ENCODE measurements around the gene IPO11. TPM values are rescaled to one million over a fixed set of nuclear protein-coding genes. Genes with fewer than 3 reads are reported as not detected.

Gene IPO11
- total RNA-seq, 1 experiment from 2014 or later = 47.1 TPM

- CTCF ChIA-PET = no interaction called here
- BruUV-seq (replicated peaks) = no TSS peak
These were observed 220.7 kb downstream of the IPO11 start for GRCh38 chr5:62633243-62633642.

GRCh38 chr5:62640446-62640845 lies 227.9 kb downstream of the IPO11 start:
- H3K27me3 ChIP-seq (ENCODE audit: insufficient read depth, low read depth) = no peaks in the 10 kb centered on the region
- H3K4me3 ChIP-seq = no peak overlapping the region
- no peaks in the 10 kb centered on the region for H3K9me2 ChIP-seq (ENCODE audit: insufficient read depth)
- H3K79me2 ChIP-seq (ENCODE audit: low read depth) = no peaks in the 10 kb centered on the region
- no peak overlapping the region for H2AFZ ChIP-seq
- no peak overlapping the region for H3K4me2 ChIP-seq
- TF ChIP-seq EZH2 (IDR thresholded peaks at IDR 0.05; ENCODE audit: low read depth) (no peak), CTCF (conservative IDR thresholded peaks at IDR 0.05) (no peak)
- ChIA-PET CTCF (no interaction called here), POLR2A (ENCODE audit: unreplicated experiment) (no interaction called here)
- DNase-seq = no peak
- intact Hi-C loops (cut with micrococcal nuclease; ENCODE audit: unreplicated experiment) = no loop called here
- H3K4me1 ChIP-seq (replicated peaks; ENCODE audit: insufficient read depth) = no peaks in the 10 kb centered on the region
- H3K9me3 ChIP-seq (ENCODE audit: insufficient read depth, low read depth) = no peaks in the 10 kb centered on the region
- no peaks in the 10 kb centered on the region for H3K36me3 ChIP-seq (ENCODE audit: low read depth)
- no peaks in the 10 kb centered on the region for H3F3A ChIP-seq (ENCODE audit: insufficient read depth, low read depth)
- H3K27ac ChIP-seq = no peak overlapping the region
- H4K20me1 ChIP-seq (ENCODE audit: insufficient read depth) = no peaks in the 10 kb centered on the region
- no TSS peak for BruUV-seq (replicated peaks)

More at GRCh38 chr5:62633243-62633642, 220.7 kb downstream of the IPO11 start:
- no peaks in the 10 kb centered on the region for H3K27me3 ChIP-seq (ENCODE audit: insufficient read depth, low read depth)
- POLR2A ChIA-PET (ENCODE audit: unreplicated experiment) = interaction anchor here (0.6 kb wide), 1 partner anchor 26 kb away, joined by 3 read pairs; no protein-coding TSS in a partner anchor
- H3K9me2 ChIP-seq (ENCODE audit: insufficient read depth) = no peaks in the 10 kb centered on the region
- H4K20me1 ChIP-seq (ENCODE audit: insufficient read depth) = no peaks in the 10 kb centered on the region
- H3K4me2 ChIP-seq = no peak overlapping the region
- DNase-seq = no peak
- intact Hi-C loops (cut with micrococcal nuclease; ENCODE audit: unreplicated experiment) = no loop called here
- H2AFZ ChIP-seq = no peak overlapping the region
- no peaks in the 10 kb centered on the region for H3F3A ChIP-seq (ENCODE audit: insufficient read depth, low read depth)
- H3K27ac ChIP-seq = no peak overlapping the region
- no peaks in the 10 kb centered on the region for H3K4me1 ChIP-seq (replicated peaks; ENCODE audit: insufficient read depth)
- H3K79me2 ChIP-seq (ENCODE audit: low read depth) = no peaks in the 10 kb centered on the region
- no peaks in the 10 kb centered on the region for H3K9me3 ChIP-seq (ENCODE audit: insufficient read depth, low read depth)
- no peak overlapping the region for H3K4me3 ChIP-seq
- no peaks in the 10 kb centered on the region for H3K36me3 ChIP-seq (ENCODE audit: low read depth)
- no peak for TF ChIP-seq CTCF (conservative IDR thresholded peaks at IDR 0.05)
- no peak for TF ChIP-seq EZH2 (IDR thresholded peaks at IDR 0.05; ENCODE audit: low read depth)

- CTCF ChIA-PET = no interaction called here
- Histone ChIP-seq H3K4me2 (no peak overlapping the region), H3K36me3 (ENCODE audit: low read depth) (no peaks in the 10 kb centered on the region), H3K4me3 (no peak overlapping the region), H3K4me1 (replicated peaks; ENCODE audit: insufficient read depth) (no peaks in the 10 kb centered on the region), H3K9me2 (ENCODE audit: insufficient read depth) (no peaks in the 10 kb centered on the region), H3K9me3 (ENCODE audit: insufficient read depth, low read depth) (no peaks in the 10 kb centered on the region), H3F3A (ENCODE audit: insufficient read depth, low read depth) (no peaks in the 10 kb centered on the region), H3K27me3 (ENCODE audit: insufficient read depth, low read depth) (no peaks in the 10 kb centered on the region), H2AFZ (no peak overlapping the region), H4K20me1 (ENCODE audit: insufficient read depth) (no peaks in the 10 kb centered on the region), H3K27ac (no peak overlapping the region), H3K79me2 (ENCODE audit: low read depth) (no peaks in the 10 kb centered on the region)
- POLR2A ChIA-PET (ENCODE audit: unreplicated experiment) = no interaction called here
- intact Hi-C loops (cut with micrococcal nuclease; ENCODE audit: unreplicated experiment) = no loop called here
- BruUV-seq (replicated peaks) = no TSS peak
- TF ChIP-seq EZH2 (IDR thresholded peaks at IDR 0.05; ENCODE audit: low read depth) (no peak), CTCF (conservative IDR thresholded peaks at IDR 0.05) (no peak)
- no peak for DNase-seq
These were observed 229.9 kb downstream of the IPO11 start for GRCh38 chr5:62642468-62642867.
